K562 (cell line): ENCODE results near the gene MPZL3. TPM values are rescaled to one million over a fixed set of nuclear protein-coding genes. Genes with fewer than 3 reads are reported as not detected.

Experiments
- ATAC-seq: fragments of 200-7000 bp; cut with Tn5 transposase; 3 replicates; pipeline ENCODE4 v1.9.1; 2020; ENCODE audit warnings: moderate library complexity
- BruUV-seq: library from RNA; stranded (reverse); fragments of 400-500 nt; replicated peaks from 2 replicates; lab custom pipeline; 2021; lab: Mats Ljungman, UMichigan
- CTCF ChIA-PET: fragments of 300-600 bp; formaldehyde crosslinking; extraction: SDS; loops from one replicate; lab custom pipeline; 2021; ENCODE audit warnings: low intra/inter-chr PET ratio; lab: Yijun Ruan, JAX
- POLR2A ChIA-PET: fragments of 300-600, 350-650 bp; sonication (Branson Sonifier 250); formaldehyde crosslinking; extraction: SDS; loops from one replicate; lab custom pipeline; 2021; ENCODE audit warnings: antibody characterized with exemption, inconsistent platforms; lab: Yijun Ruan, JAX
- DNase-seq, 4 experiments: peaks; one replicate each; pipeline versions ENCODE4 v3.0.0 to v3.0.0-alpha.2; 2011 to 2018; ENCODE audit warnings: low spot score in 3 of 4, mixed read lengths in 3 of 4; ENCODE audit errors: extremely low read depth in 1 of 4
- FAIRE-seq: peaks from 2 replicates; lab custom pipeline; 2011; peaks lifted over from hg19 to GRCh38; lab: Jason Lieb, UNC
- H2AFZ ChIP-seq: 2 replicates; pipeline ENCODE4 v1.6.0; 2011; ENCODE audit warnings: low read depth, low read length, control low read depth, inconsistent platforms
- H3K27ac ChIP-seq: fragments of 200-600 bp; 3 replicates; pipeline ENCODE4 v1.8.0; 2011; ENCODE audit warnings: low read depth, mild to moderate bottlenecking, control low read depth, inconsistent platforms, low read length, moderate library complexity, mixed read lengths; ENCODE audit errors: extremely low read depth
- H3K27me3 ChIP-seq, 2 experiments: fragments of 300-600 bp in 1 of 2; 2 replicates in 1 of 2; 3 replicates in 1 of 2; pipeline versions ENCODE4 v1.6.0 to v1.8.0; 2011; ENCODE audit warnings: inconsistent platforms in 2 of 2, low read length in 2 of 2, mild to moderate bottlenecking in 1 of 2, mixed read lengths in 1 of 2, moderate library complexity in 1 of 2; ENCODE audit not compliant: control insufficient read depth in 2 of 2, insufficient read depth in 2 of 2
- H3K36me3 ChIP-seq: fragments of 300-600 bp; 3 replicates; pipeline ENCODE4 v1.8.0; 2011; ENCODE audit warnings: mild to moderate bottlenecking, low read length, inconsistent platforms; ENCODE audit not compliant: control insufficient read depth, insufficient read depth
- H3K4me1 ChIP-seq, 2 experiments: fragments of 200-600 bp in 1 of 2; replicated peaks in 1 of 2; 2 replicates in 1 of 2; 3 replicates in 1 of 2; pipeline versions ENCODE4 v1.5.1 to v1.8.0; 2011; ENCODE audit warnings: inconsistent platforms in 2 of 2, low read length in 2 of 2, mild to moderate bottlenecking in 1 of 2, mixed read lengths in 1 of 2, moderate library complexity in 1 of 2; ENCODE audit not compliant: control insufficient read depth in 2 of 2, insufficient read depth in 2 of 2
- H3K4me2 ChIP-seq: 2 replicates; pipeline ENCODE4 v1.6.1; 2011; ENCODE audit warnings: low read length, control low read depth, inconsistent platforms, mixed read lengths; ENCODE audit not compliant: insufficient read depth
- H3K4me3 ChIP-seq: fragments of 200-600 bp; sonication (generic), shearing (Covaris generic); 2 replicates; pipeline ENCODE4 v1.5.1; 2016; ENCODE audit warnings: control low read depth, inconsistent platforms
- H3K79me2 ChIP-seq: fragments of 200-600 bp; 3 replicates; pipeline ENCODE4 v1.8.0; 2011; ENCODE audit warnings: low read length, inconsistent platforms; ENCODE audit not compliant: control insufficient read depth, insufficient read depth
- H3K9ac ChIP-seq, 2 experiments: 2 replicates each; pipeline versions ENCODE4 v1.6.0 to v1.6.1; 2011; ENCODE audit warnings: low read depth in 2 of 2, low read length in 2 of 2, control low read depth in 1 of 2, inconsistent platforms in 1 of 2, mild to moderate bottlenecking in 1 of 2, mixed read lengths in 1 of 2; ENCODE audit not compliant: insufficient read depth in 1 of 2
- H3K9me1 ChIP-seq: one replicate; pipeline ENCODE4 v1.6.0; 2011; ENCODE audit warnings: inconsistent platforms, mild to moderate bottlenecking, low read length, moderate library complexity; ENCODE audit not compliant: control insufficient read depth, insufficient read depth
- H3K9me3 ChIP-seq: replicated peaks from 2 replicates; pipeline ENCODE4 v1.5.1; 2011; ENCODE audit warnings: low read depth, low read length, inconsistent platforms; ENCODE audit not compliant: control insufficient read depth, insufficient read depth
- H4K20me1 ChIP-seq: replicated peaks from 2 replicates; pipeline ENCODE4 v1.6.1; 2011; ENCODE audit warnings: low read length, inconsistent platforms, mixed read lengths; ENCODE audit not compliant: control insufficient read depth, insufficient read depth
- BRD4 ChIP-seq: fragments of 200-600 bp; sonication (generic); IDR thresholded peaks from 2 replicates; pipeline ENCODE4 v1.6.1; 2017; ENCODE audit warnings: inconsistent platforms
- E2F4 ChIP-seq: sonication (generic); formaldehyde crosslinking; IDR thresholded peaks from 2 replicates; pipeline ENCODE4 v1.8.0; 2022; ENCODE audit warnings: mild to moderate bottlenecking, low read depth, missing genetic modification reagents
- GATAD2B ChIP-seq: fragments of 450-650 bp; IDR thresholded peaks from 2 replicates; pipeline ENCODE4 v1.6.1; 2017; ENCODE audit warnings: mild to moderate bottlenecking, borderline replicate concordance
- MYC ChIP-seq, 2 experiments: fragments of 250-450 bp in 1 of 2; sonication (Bioruptor Pico) in 1 of 2; IDR thresholded peaks; 2 replicates each; pipeline versions ENCODE4 v1.5.1 to v1.6.1; 2012 to 2021; ENCODE audit warnings: low read depth in 2 of 2, borderline replicate concordance in 1 of 2, improper control_type of control experiment in 1 of 2, low read length in 1 of 2, mild to moderate bottlenecking in 1 of 2, moderate library complexity in 1 of 2
- PTTG1 ChIP-seq: fragments of 450-650 bp; IDR thresholded peaks from 2 replicates; pipeline ENCODE4 v1.6.1; 2016; ENCODE audit warnings: low read depth, mild to moderate bottlenecking, missing genetic modification characterization, missing compliant biosample characterization
- SAFB ChIP-seq: fragments of 200-400 bp; formaldehyde crosslinking; IDR thresholded peaks from 2 replicates; pipeline ENCODE4 v1.6.1; 2017; ENCODE audit warnings: low read depth, low read length, borderline replicate concordance
- TCF3 ChIP-seq: sonication (generic); formaldehyde crosslinking; IDR thresholded peaks from 2 replicates; pipeline ENCODE4 v1.4.0; 2020; ENCODE audit warnings: mild to moderate bottlenecking, missing genetic modification reagents
- U2AF2 ChIP-seq: fragments of 200-400 bp; formaldehyde crosslinking; optimal IDR thresholded peaks from 2 replicates; pipeline ENCODE3; 2017; ENCODE audit warnings: low read depth, mild to moderate bottlenecking, low read length
- ZC3H11A ChIP-seq: IDR thresholded peaks from 2 replicates; pipeline ENCODE4 v1.6.1; 2012; ENCODE audit warnings: low read depth, low read length, improper control_type of control experiment
- ZNF609 ChIP-seq: sonication (generic); formaldehyde crosslinking; IDR thresholded peaks from 2 replicates; pipeline ENCODE4 v1.8.1; 2023; ENCODE audit warnings: missing genetic modification reagents, mild to moderate bottlenecking, borderline replicate concordance
- WGBS: fragments of 100-300 bp; shearing (Covaris generic); methylation state at CpG from one replicate; pipeline ENCODE4 v1.1.6; 2016; ENCODE audit warnings: low coverage, mixed read lengths; ENCODE audit not compliant: insufficient coverage; ENCODE audit errors: missing lambda C conversion rate; 5-methylcytosine and 5-hydroxymethylcytosine counted together
- in situ Hi-C: fragments of 300-500 bp; cut with MboI; formaldehyde crosslinking; loops from 4 replicates; pipeline ENCODE4 v1.15.0; 2018; ENCODE audit warnings: inconsistent platforms, mixed read lengths
- intact Hi-C: fragments of 100-400 bp; cut with micrococcal nuclease; formaldehyde crosslinking; loops from 2 replicates; pipeline ENCODE4 v1.14.2; 2022
- polyA plus RNA-seq, 8 experiments: library from polyadenylated mRNA; depleted of rRNA in 4 of 8; stranded (reverse) in 5 of 8; unstranded in 3 of 8; fragments of >200 nt; fragmentation: Nextera tagmentation in 2 of 8; fragmentation: Illumina TruSeq in 1 of 8; extraction: Ambion mirVana in 2 of 8; extraction: Trizol in 1 of 8; gene quantifications; 2 replicates each; pipeline versions ENCODE4 v1.2.1 to v1.2.3, GENCODE V29; 2011 to 2014; ENCODE audit warnings: inconsistent platforms in 1 of 8, missing spikeins in 1 of 8
- total RNA-seq, 7 experiments: library from RNA; depleted of rRNA in 6 of 7; stranded (reverse); fragments of >200 nt in 6 of 7; fragmentation: Illumina TruSeq in 2 of 7; extraction: Trizol in 2 of 7; gene quantifications; 2 replicates each; pipeline versions ENCODE4 v1.2.1 to v1.2.3, GENCODE V29; 2011 to 2021; ENCODE audit warnings: low replicate concordance in 1 of 7

MPZL3 gene
- total and polyA plus RNA-seq, 9 of the 15 experiments (the other 6 are each of a cell fraction or from before 2014, with no cell fraction given) = 0.97 to 2.9 (median 1.6) TPM

GRCh38 chr11:118223570-118223969 is 28.6 kb downstream of the MPZL3 start:
- BruUV-seq = no TSS peak
- H3K4me3 ChIP-seq = no peak overlapping the region
- no peak overlapping the region for H2AFZ ChIP-seq
- H3K27ac ChIP-seq = no peak overlapping the region
- no peaks in the 10 kb centered on the region for H3K36me3 ChIP-seq
- CTCF ChIA-PET = no interaction called here
- no peak for TF ChIP-seq PTTG1 (tag)
- no peaks in the 10 kb centered on the region for H3K4me1 ChIP-seq
- POLR2A ChIA-PET = no interaction called here
- intact Hi-C loops (no loop called here), in situ Hi-C loops (no loop called here)
- H3K9me1 ChIP-seq = no peaks in the 10 kb centered on the region
- no peaks in the 10 kb centered on the region for H3K9me3 ChIP-seq
- ATAC-seq (no peak), FAIRE-seq (no peak), DNase-seq (no peak)
- no peaks in the 10 kb centered on the region for H4K20me1 ChIP-seq
- WGBS = 6% methylated on average over 2 of the region's 2 CpGs
- no peak overlapping the region for H3K9ac ChIP-seq
- H3K79me2 ChIP-seq = no peaks in the 10 kb centered on the region
- H3K4me2 ChIP-seq = no peak overlapping the region
- H3K27me3 ChIP-seq = peaks cover 4 to 26% of the 10 kb centered on the region in 2 experiments; a peak in 4 of 5 replicates

GRCh38 chr11:118222437-118222836 is 29.7 kb downstream of the MPZL3 start:
- ChIA-PET POLR2A (no interaction called here), CTCF (interaction anchor here (0.6 kb wide), 1 partner anchor 25 kb away, joined by 3 read pairs; no protein-coding TSS in a partner anchor)
- in situ Hi-C loops = no loop called here
- Histone ChIP-seq H3K36me3 (no peaks in the 10 kb centered on the region), H3K9ac (no peak overlapping the region), H3K79me2 (no peaks in the 10 kb centered on the region), H3K4me2 (no peak overlapping the region), H3K4me3 (no peak overlapping the region), H3K27me3 (peaks cover 7 to 26% of the 10 kb centered on the region in 2 experiments; a peak in 4 of 5 replicates), H3K9me1 (no peaks in the 10 kb centered on the region), H3K4me1 (no peaks in the 10 kb centered on the region), H3K27ac (no peak overlapping the region), H2AFZ (no peak overlapping the region), H4K20me1 (no peaks in the 10 kb centered on the region), H3K9me3 (no peaks in the 10 kb centered on the region)
- DNase-seq = no peak
- no peak for ATAC-seq
- intact Hi-C loops = no loop called here
- no TSS peak for BruUV-seq
- FAIRE-seq = no peak
- 9% methylated on average over 4 of the region's 4 CpGs for WGBS
- TF ChIP-seq E2F4 (CRISPR knock-in tag) = no peak
- TF ChIP-seq BRD4 = no peak
- TF ChIP-seq GATAD2B = no peak
- TF ChIP-seq MYC (IDR thresholded peaks at IDR 0.05; ENCODE audit: low read depth, low read length) = no peak
- TF ChIP-seq MYC (CRISPR knock-in tag; IDR thresholded peaks at IDR 0.05; ENCODE audit: borderline replicate concordance, low read depth) = no peak
- TF ChIP-seq ZNF609 (CRISPR knock-in tag) = no peak
- no peak for TF ChIP-seq ZC3H11A
- no peak for TF ChIP-seq SAFB
- no peak for TF ChIP-seq TCF3 (CRISPR knock-in tag)
- no peak for TF ChIP-seq U2AF2
